ENCODE data around the gene HACD2. TPM values are rescaled to one million over a fixed set of nuclear protein-coding genes. Genes with fewer than 3 reads are reported as not detected.
A peak's percentile ranks its signal among the peaks of the same experiment; 100 is the strongest.
"Not testable (repeated sequence)": the region's sequence is repeated elsewhere in the genome, so short reads cannot be mapped to it uniquely, and the experiment has no call there.

HACD2 gene
- total RNA-seq, 1 experiment from 2014 or later = 38.9 TPM

DNA sequence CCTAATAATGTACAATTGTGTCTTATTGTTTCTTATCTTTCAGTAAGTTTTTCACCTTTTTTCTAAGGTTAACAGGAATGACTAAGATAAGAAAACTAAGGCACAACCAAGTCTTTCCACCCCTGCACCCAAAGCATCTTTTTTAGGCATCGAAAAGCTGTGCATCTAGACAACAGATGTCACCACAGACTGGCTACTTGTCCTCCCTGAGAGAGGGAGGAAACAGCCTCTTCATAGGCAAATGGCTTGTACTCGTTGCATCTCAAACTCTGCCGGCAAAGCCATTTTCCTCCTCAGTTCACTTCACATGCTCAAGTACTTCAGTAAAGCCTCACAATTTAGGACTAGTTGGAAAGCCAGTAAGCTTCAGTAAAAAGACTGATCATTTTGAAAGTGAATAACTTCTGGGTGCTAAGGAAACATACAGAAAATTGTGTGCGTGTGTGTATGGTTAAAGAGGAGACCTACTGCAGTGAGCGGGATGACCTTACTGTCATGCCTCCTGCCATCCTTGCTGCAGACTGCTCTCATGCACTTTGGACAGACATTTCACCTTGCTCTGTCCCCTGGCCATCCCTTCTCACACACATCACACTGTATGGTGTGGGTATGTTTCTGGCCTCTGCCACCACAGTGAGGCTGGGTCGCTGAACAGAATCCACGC is 36.5 kb upstream of the HACD2 start:
- H3K4me1 ChIP-seq (replicated peaks) = peaks cover 37% of the 10 kb centered on the region
- no peak overlapping the region for H3K27ac ChIP-seq
- H3K9me3 ChIP-seq (replicated peaks) = no peaks in the 10 kb centered on the region
- peaks cover 8% of the 10 kb centered on the region for H3K36me3 ChIP-seq
- no peak for DNase-seq (ENCODE audit: low read depth in 1 of 2, low spot score in 2 of 2)
- H3K4me3 ChIP-seq = no peak overlapping the region
- H3K27me3 ChIP-seq (replicated peaks) = no peaks in the 10 kb centered on the region

DNA sequence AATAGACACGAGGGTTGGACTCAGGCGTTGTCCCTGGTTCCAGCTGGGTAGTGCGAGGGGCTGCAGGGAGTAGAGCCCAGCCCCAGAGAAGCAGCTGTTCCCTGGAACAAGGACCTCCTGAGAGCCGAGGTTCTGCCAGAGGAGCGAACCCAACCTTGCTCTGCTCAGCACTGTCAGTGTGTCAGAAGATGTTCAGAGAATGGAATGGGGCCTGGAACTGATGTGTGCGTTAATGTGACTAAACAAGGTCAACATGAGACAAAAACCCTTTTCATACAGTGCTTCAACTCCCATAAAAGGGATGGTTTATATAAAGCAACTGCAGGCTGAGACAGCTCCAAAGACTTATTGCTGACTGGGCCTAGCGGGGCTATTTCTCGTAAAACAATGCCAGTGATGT is 35.5 kb upstream of the HACD2 start:
- Histone ChIP-seq H3K27ac (peak overlapping the region; percentile 18; the same call in 1 of the 2 replicates), H3K4me1 (replicated peaks) (peaks cover 37% of the 10 kb centered on the region), H3K9me3 (replicated peaks) (no peaks in the 10 kb centered on the region), H3K36me3 (peaks cover 8% of the 10 kb centered on the region), H3K4me3 (peak overlapping the region; percentile 28), H3K27me3 (replicated peaks) (no peaks in the 10 kb centered on the region)
- peak in 1 of 2 experiments; percentile 57 for DNase-seq (ENCODE audit: low read depth in 1 of 2, low spot score in 2 of 2)

DNA sequence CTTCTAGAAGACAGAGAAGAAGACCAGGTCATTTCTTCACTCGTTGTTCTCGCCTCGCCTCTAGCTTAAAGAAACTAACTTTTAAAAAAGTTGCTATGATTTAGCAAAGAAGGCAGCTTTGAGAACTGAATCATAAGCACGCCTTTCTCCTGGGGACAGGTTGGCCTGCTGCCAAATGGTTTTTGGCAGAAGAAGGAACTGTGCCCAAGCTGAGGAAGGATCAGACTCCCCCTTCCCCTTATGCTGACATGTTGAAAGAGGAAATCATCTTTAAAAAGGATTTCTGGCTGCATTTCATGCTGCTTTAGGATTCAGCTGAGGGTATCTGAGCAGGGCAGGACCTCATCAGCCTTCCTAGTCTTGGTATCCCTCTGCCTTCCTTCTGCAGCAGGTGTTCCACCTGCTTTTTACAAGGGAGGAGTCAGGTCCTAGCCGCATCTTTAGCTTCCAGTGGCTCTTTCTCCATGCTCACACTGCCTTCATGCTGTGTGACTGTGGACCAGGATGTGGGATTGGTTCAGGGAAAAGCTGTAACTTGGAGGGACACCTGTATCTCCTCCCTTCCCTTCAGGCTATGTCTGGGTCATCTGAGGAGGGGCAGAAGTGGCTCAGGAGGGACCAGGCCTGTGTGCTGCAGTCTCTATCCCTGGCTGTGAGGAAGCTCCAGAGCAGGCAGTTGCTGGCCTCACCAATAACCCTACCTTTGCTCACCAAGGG is 34.1 kb upstream of the HACD2 start:
- H3K27ac ChIP-seq = no peak overlapping the region

GRCh38 chr3:123618076-123618708 is 33.3 kb upstream of the HACD2 start:
- no peak overlapping the region for H3K27ac ChIP-seq
- H3K9me3 ChIP-seq (replicated peaks) = no peaks in the 10 kb centered on the region
- peaks cover 11% of the 10 kb centered on the region for H3K36me3 ChIP-seq
- no peak overlapping the region for H3K4me3 ChIP-seq
- peaks cover 37% of the 10 kb centered on the region for H3K4me1 ChIP-seq (replicated peaks)
- H3K27me3 ChIP-seq (replicated peaks) = no peaks in the 10 kb centered on the region
- DNase-seq (ENCODE audit: low read depth in 1 of 2, low spot score in 2 of 2) = no peak

More for the DNA sequence above, 34.1 kb upstream of the HACD2 start:
- no peak for DNase-seq (ENCODE audit: low read depth in 1 of 2, low spot score in 2 of 2)
- Histone ChIP-seq H3K27me3 (replicated peaks) (no peaks in the 10 kb centered on the region), H3K9me3 (replicated peaks) (no peaks in the 10 kb centered on the region), H3K4me1 (replicated peaks) (peaks cover 37% of the 10 kb centered on the region), H3K36me3 (peaks cover 8% of the 10 kb centered on the region), H3K4me3 (peak overlapping the region; percentile 28)

GRCh38 chr3:123616593-123616992 is 31.7 kb upstream of the HACD2 start:
- H3K4me1 ChIP-seq (replicated peaks) = peaks cover 37% of the 10 kb centered on the region
- H3K4me3 ChIP-seq = no peak overlapping the region
- DNase-seq (ENCODE audit: low read depth in 1 of 2, low spot score in 2 of 2) = no peak
- no peaks in the 10 kb centered on the region for H3K9me3 ChIP-seq (replicated peaks)
- no peak overlapping the region for H3K27ac ChIP-seq
- H3K36me3 ChIP-seq = peaks cover 26% of the 10 kb centered on the region
- no peaks in the 10 kb centered on the region for H3K27me3 ChIP-seq (replicated peaks)

DNA sequence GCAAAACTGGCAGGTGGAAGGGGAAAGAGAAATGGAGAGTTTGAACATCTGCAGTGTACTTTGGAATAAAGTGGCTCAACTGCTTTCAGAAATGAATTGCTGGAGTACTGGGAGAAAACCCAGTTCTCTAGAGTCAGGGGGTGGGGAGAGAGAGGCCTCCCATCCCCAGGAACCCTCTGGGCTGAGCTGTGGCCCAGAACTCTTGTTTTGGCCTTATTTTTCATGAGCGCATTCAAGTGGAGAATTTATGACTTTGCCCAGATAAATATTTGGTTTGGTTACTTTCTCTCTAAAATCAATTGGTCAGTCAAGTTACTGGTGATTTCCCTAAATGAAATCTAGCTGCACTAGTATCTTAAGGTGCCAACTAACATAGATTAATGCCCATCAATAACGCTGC is 28.7 kb upstream of the HACD2 start:
- DNase-seq (ENCODE audit: low read depth in 1 of 2, low spot score in 2 of 2) = no peak
- Histone ChIP-seq H3K36me3 (peaks cover 36% of the 10 kb centered on the region), H3K27ac (no peak overlapping the region), H3K27me3 (replicated peaks) (no peaks in the 10 kb centered on the region), H3K4me3 (no peak overlapping the region), H3K4me1 (replicated peaks) (peaks cover 15% of the 10 kb centered on the region), H3K9me3 (replicated peaks) (no peaks in the 10 kb centered on the region)

DNA sequence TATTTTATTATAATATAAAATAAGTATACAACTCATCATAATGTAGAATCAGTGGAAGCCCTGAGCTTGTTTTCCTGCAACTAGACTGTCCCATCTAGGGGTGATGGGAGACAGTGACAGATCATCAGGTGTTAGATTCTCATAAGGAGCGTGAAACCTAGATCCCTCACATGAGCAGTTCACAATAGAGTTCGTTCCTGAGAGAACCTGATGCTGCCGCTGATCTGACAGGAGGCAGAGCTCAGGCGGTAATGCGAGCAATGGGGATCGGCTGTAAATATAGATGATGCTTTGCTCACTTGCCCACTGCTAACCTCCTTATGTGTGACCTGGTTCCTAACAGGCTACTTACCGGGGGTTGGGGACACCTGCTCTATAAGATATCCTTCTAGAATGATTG is 26.8 kb upstream of the HACD2 start:
- not testable (repeated sequence) for DNase-seq (ENCODE audit: low read depth in 1 of 2, low spot score in 2 of 2); H3K4me3 ChIP-seq; H3K27me3 ChIP-seq (replicated peaks); H3K4me1 ChIP-seq (replicated peaks); H3K27ac ChIP-seq; H3K9me3 ChIP-seq (replicated peaks)
- peaks cover 31% of the 10 kb centered on the region for H3K36me3 ChIP-seq

- Histone ChIP-seq H3K27ac (no peak overlapping the region), H3K27me3 (replicated peaks) (no peaks in the 10 kb centered on the region), H3K36me3 (peaks cover 28% of the 10 kb centered on the region), H3K4me1 (replicated peaks) (peaks cover 8% of the 10 kb centered on the region), H3K4me3 (no peak overlapping the region), H3K9me3 (replicated peaks) (no peaks in the 10 kb centered on the region)
- DNase-seq (ENCODE audit: low read depth in 1 of 2, low spot score in 2 of 2) = no peak
These were observed 26.2 kb upstream of the HACD2 start for GRCh38 chr3:123611082-123611481.

GRCh38 chr3:123610331-123610730 is 25.5 kb upstream of the HACD2 start:
- DNase-seq (ENCODE audit: low read depth in 1 of 2, low spot score in 2 of 2) = no peak
- no peaks in the 10 kb centered on the region for H3K27me3 ChIP-seq (replicated peaks)
- no peak overlapping the region for H3K4me3 ChIP-seq
- H3K9me3 ChIP-seq (replicated peaks) = no peaks in the 10 kb centered on the region
- peaks cover 28% of the 10 kb centered on the region for H3K36me3 ChIP-seq
- no peak overlapping the region for H3K27ac ChIP-seq
- H3K4me1 ChIP-seq (replicated peaks) = peaks cover 16% of the 10 kb centered on the region

- no peak overlapping the region for H3K27ac ChIP-seq
- H3K4me1 ChIP-seq (replicated peaks) = peaks cover 26% of the 10 kb centered on the region
- H3K27me3 ChIP-seq (replicated peaks) = no peaks in the 10 kb centered on the region
- DNase-seq (ENCODE audit: low read depth in 1 of 2, low spot score in 2 of 2) = no peak
- no peaks in the 10 kb centered on the region for H3K9me3 ChIP-seq (replicated peaks)
- H3K36me3 ChIP-seq = peaks cover 28% of the 10 kb centered on the region
- H3K4me3 ChIP-seq = no peak overlapping the region
These were observed 24.2 kb upstream of the HACD2 start for GRCh38 chr3:123609063-123609462.

DNA sequence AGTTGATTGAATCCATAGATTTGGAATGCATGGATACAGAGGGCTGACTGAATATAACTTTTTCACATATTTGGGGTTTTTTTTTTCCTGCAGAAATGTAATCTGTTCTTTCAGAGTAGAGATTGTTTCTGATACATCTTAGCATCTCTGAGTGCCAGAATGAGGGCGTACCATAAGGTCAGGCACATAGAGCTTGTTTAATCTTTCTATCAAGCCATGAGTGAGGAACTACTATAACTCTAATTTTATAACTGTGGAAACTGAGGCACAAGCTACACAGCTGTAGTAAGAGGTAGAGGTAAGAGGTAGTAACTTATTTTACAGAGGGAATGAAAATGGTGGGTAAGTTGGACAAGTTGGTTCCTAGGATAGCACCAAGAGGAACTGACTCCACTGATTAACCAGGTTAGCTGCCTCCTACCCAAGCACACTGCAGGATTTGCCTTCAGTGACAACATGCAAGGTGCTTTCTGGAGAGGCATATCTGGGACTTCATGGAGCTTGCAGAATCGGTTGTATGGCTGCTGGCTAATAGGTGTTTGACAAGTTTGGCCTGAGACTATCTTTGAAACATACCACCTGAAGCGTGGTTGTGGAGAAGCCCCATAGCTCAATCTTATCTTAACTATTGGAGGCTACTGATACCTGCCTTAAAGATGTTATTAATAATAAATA is 23.5 kb upstream of the HACD2 start:
- no peak for DNase-seq (ENCODE audit: low read depth in 1 of 2, low spot score in 2 of 2)
- H3K9me3 ChIP-seq (replicated peaks) = no peaks in the 10 kb centered on the region
- H3K27ac ChIP-seq = no peak overlapping the region
- peaks cover 26% of the 10 kb centered on the region for H3K4me1 ChIP-seq (replicated peaks)
- H3K4me3 ChIP-seq = no peak overlapping the region
- H3K27me3 ChIP-seq (replicated peaks) = no peaks in the 10 kb centered on the region
- peaks cover 25% of the 10 kb centered on the region for H3K36me3 ChIP-seq

DNA sequence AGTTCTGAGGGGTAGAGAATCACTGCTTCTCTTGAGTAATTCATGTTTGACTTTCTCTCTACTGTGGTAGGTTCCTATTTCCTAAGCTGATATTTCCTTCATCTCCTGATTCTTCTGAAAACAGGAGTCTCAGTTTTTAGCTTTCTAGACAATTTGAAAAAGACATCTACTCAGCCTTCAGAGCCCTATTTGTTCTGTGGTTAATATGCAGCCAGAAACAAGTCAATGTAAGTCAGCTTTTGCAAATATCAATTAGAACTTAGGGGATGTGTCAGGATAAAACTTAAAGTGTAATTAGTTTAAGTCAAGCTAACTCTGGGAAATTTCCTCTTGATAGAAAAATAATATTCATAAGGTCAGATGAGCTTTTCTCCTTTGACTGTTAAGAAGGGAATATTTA is 21.7 kb upstream of the HACD2 start:
- no peak overlapping the region for H3K27ac ChIP-seq
- H3K4me3 ChIP-seq = no peak overlapping the region
- peaks cover 37% of the 10 kb centered on the region for H3K4me1 ChIP-seq (replicated peaks)
- H3K27me3 ChIP-seq (replicated peaks) = no peaks in the 10 kb centered on the region
- peaks cover 9% of the 10 kb centered on the region; the same call in 1 of the 2 replicates for H3K36me3 ChIP-seq
- no peaks in the 10 kb centered on the region for H3K9me3 ChIP-seq (replicated peaks)
- no peak for DNase-seq (ENCODE audit: low read depth in 1 of 2, low spot score in 2 of 2)

- H3K36me3 ChIP-seq = peaks cover 5% of the 10 kb centered on the region; the same call in 1 of the 2 replicates
- H3K9me3 ChIP-seq (replicated peaks) = no peaks in the 10 kb centered on the region
- H3K4me1 ChIP-seq (replicated peaks) = peaks cover 37% of the 10 kb centered on the region
- no peak overlapping the region for H3K4me3 ChIP-seq
- peak in 1 of 2 experiments; percentile 27 for DNase-seq (ENCODE audit: low read depth in 1 of 2, low spot score in 2 of 2)
- H3K27ac ChIP-seq = peak overlapping the region; percentile 34
- H3K27me3 ChIP-seq (replicated peaks) = no peaks in the 10 kb centered on the region
These were observed 21.0 kb upstream of the HACD2 start for GRCh38 chr3:123605789-123606234.

Measured in SJSA1 (cell line).